GM13977 (cell line): ENCODE data around the gene FSD1L.

ENCODE experiments used
- DNase-seq: peaks from one replicate; pipeline ENCODE4 v3.0.0; 2012; ENCODE audit warnings: low spot score
- CTCF ChIP-seq: IDR thresholded peaks from 2 replicates; pipeline ENCODE4 v1.5.1; 2012; ENCODE audit warnings: mild to moderate bottlenecking, control low read depth; ENCODE audit not compliant: insufficient read depth; ENCODE audit errors: extremely low read depth, missing control alignments
- in situ Hi-C: fragments of 300-500 bp; cut with MboI; formaldehyde crosslinking; loops from one replicate; pipeline ENCODE4 v1.12.0; 2022; ENCODE audit warnings: low sequenced_read_pairs, low pct_unique_long_range_greater_than_20kb, mixed read lengths, inconsistent platforms; ENCODE audit not compliant: unreplicated experiment

FSD1L gene

GRCh38 chr9:105447814-105448812, at the start of gene FSD1L:
Gene FSD1L (plus strand): TSS chr9:105448034. CDS start chr9:105448221, 187 bp downstream.
- in situ Hi-C loops = loop anchor here (25.0 kb wide), 1 partner anchor 264 kb away; no protein-coding TSS in a partner anchor
- TF ChIP-seq CTCF = peak; percentile 29
- DNase-seq = peak; percentile 92

GRCh38 chr9:105399117-105399516, 48.7 kb upstream of the FSD1L start:
- TF ChIP-seq CTCF = no peak
- in situ Hi-C loops = no loop called here
- DNase-seq = no peak

GRCh38 chr9:105401651-105402050, 46.2 kb upstream of the FSD1L start:
- DNase-seq = no peak
- TF ChIP-seq CTCF = no peak
- in situ Hi-C loops = no loop called here

GRCh38 chr9:105403552-105404248, 44.1 kb upstream of the FSD1L start:
- no peak for DNase-seq
- no peak for TF ChIP-seq CTCF

GRCh38 chr9:105405514-105406131, 42.2 kb upstream of the FSD1L start:
- peak; percentile 45 for DNase-seq
- no peak for TF ChIP-seq CTCF
- in situ Hi-C loops = loop anchor here (5.0 kb wide), 1 partner anchor 543 kb away; no protein-coding TSS in a partner anchor

More at GRCh38 chr9:105403552-105404248, 44.1 kb upstream of the FSD1L start:
- in situ Hi-C loops = no loop called here

- no peak for DNase-seq
- TF ChIP-seq CTCF = no peak
- in situ Hi-C loops = loop anchor here (5.0 kb wide), 1 partner anchor 544 kb away; no protein-coding TSS in a partner anchor
Measured at GRCh38 chr9:105406369-105406768, 41.5 kb upstream of the FSD1L start.
